Activated naive CD4-positive, alpha-beta T cell treated with anti-CD3 and anti-CD28 coated beads, Interleukin-2, amount 10 ng/mL, durations not matched to agents 7 days and 5 days (primary cell): Measurements from ENCODE around the gene MYH1.

Source experiments
- CTCF ChIA-PET: fragments of 350-600 bp; sonication (Branson Sonifier 250); formaldehyde crosslinking; loops from one replicate; lab custom pipeline; 2021; ENCODE audit warnings: antibody characterized with exemption; lab: Charles Lee
- DNase-seq: peaks from one replicate; pipeline ENCODE4 v3.0.0-alpha.2; 2020
- H3K27ac Mint-ChIP-seq: one replicate; pipeline ENCODE4 v1.8.0; 2021; ENCODE audit warnings: mild to moderate bottlenecking, moderate library complexity, mixed read lengths
- H3K27me3 Mint-ChIP-seq: one replicate; pipeline ENCODE4 v1.8.0; 2021; ENCODE audit warnings: mild to moderate bottlenecking, mixed read lengths
- H3K36me3 Mint-ChIP-seq: one replicate; pipeline ENCODE4 v1.8.0; 2021; ENCODE audit warnings: mixed read lengths
- H3K4me1 Mint-ChIP-seq: one replicate; pipeline ENCODE4 v1.8.0; 2021; ENCODE audit warnings: mixed read lengths
- H3K4me3 Mint-ChIP-seq: one replicate; pipeline ENCODE4 v1.8.0; 2021; ENCODE audit warnings: mild to moderate bottlenecking, moderate library complexity, mixed read lengths
- H3K9me3 Mint-ChIP-seq: one replicate; pipeline ENCODE4 v1.8.0; 2021; ENCODE audit warnings: mixed read lengths

MYH1 gene

GRCh38 chr17:10521949-10522348 is 3.6 kb upstream of the MYH1 start:
- no peak for DNase-seq
- no peaks in the 10 kb centered on the region for H3K27me3 Mint-ChIP-seq
- H3K9me3 Mint-ChIP-seq, result peaks cover 4% of the 10 kb centered on the region
- H3K36me3 Mint-ChIP-seq, result no peaks in the 10 kb centered on the region
- CTCF ChIA-PET, result no interaction called here
- no peaks in the 10 kb centered on the region for H3K4me1 Mint-ChIP-seq
- no peak overlapping the region for H3K4me3 Mint-ChIP-seq
- H3K27ac Mint-ChIP-seq, result no peak overlapping the region

- no peak for DNase-seq
- Mint-ChIP-seq H3K9me3 (no peaks in the 10 kb centered on the region), H3K4me1 (no peaks in the 10 kb centered on the region), H3K27ac (no peak overlapping the region), H3K27me3 (no peaks in the 10 kb centered on the region), H3K36me3 (no peaks in the 10 kb centered on the region), H3K4me3 (no peak overlapping the region)
- CTCF ChIA-PET, result no interaction called here
Measured at GRCh38 chr17:10516638-10517037, 1.7 kb downstream of the MYH1 start.

GRCh38 chr17:10516065-10516464 is 2.3 kb downstream of the MYH1 start:
- DNase-seq, result no peak
- Mint-ChIP-seq H3K27ac (no peak overlapping the region), H3K36me3 (no peaks in the 10 kb centered on the region), H3K9me3 (no peaks in the 10 kb centered on the region), H3K27me3 (no peaks in the 10 kb centered on the region), H3K4me3 (no peak overlapping the region), H3K4me1 (no peaks in the 10 kb centered on the region)
- CTCF ChIA-PET, result no interaction called here

GRCh38 chr17:10513299-10514067 is 4.9 kb downstream of the MYH1 start:
- CTCF ChIA-PET, result no interaction called here
- no peak overlapping the region for H3K27ac Mint-ChIP-seq
- no peaks in the 10 kb centered on the region for H3K4me1 Mint-ChIP-seq

GRCh38 chr17:10512856-10513255 is 5.5 kb downstream of the MYH1 start:
- Mint-ChIP-seq H3K4me1 (no peaks in the 10 kb centered on the region), H3K36me3 (no peaks in the 10 kb centered on the region), H3K9me3 (no peaks in the 10 kb centered on the region), H3K27me3 (no peaks in the 10 kb centered on the region), H3K27ac (no peak overlapping the region), H3K4me3 (no peak overlapping the region)
- DNase-seq, result no peak
- CTCF ChIA-PET, result no interaction called here

More at GRCh38 chr17:10513299-10514067, 4.9 kb downstream of the MYH1 start:
- Mint-ChIP-seq H3K4me3 (no peak overlapping the region), H3K36me3 (no peaks in the 10 kb centered on the region), H3K27me3 (no peaks in the 10 kb centered on the region), H3K9me3 (no peaks in the 10 kb centered on the region)
- no peak for DNase-seq

GRCh38 chr17:10499950-10500349 is 18.4 kb downstream of the MYH1 start:
- H3K4me1 Mint-ChIP-seq, result no peaks in the 10 kb centered on the region
- CTCF ChIA-PET, result no interaction called here
- H3K27me3 Mint-ChIP-seq, result no peaks in the 10 kb centered on the region
- no peak overlapping the region for H3K4me3 Mint-ChIP-seq
- no peak for DNase-seq
- H3K36me3 Mint-ChIP-seq, result no peaks in the 10 kb centered on the region
- no peaks in the 10 kb centered on the region for H3K9me3 Mint-ChIP-seq
- H3K27ac Mint-ChIP-seq, result no peak overlapping the region

GRCh38 chr17:10492004-10492403 is 26.3 kb downstream of the MYH1 start:
- H3K4me1 Mint-ChIP-seq, result no peaks in the 10 kb centered on the region
- CTCF ChIA-PET, result no interaction called here
- peaks cover 14% of the 10 kb centered on the region for H3K9me3 Mint-ChIP-seq
- H3K36me3 Mint-ChIP-seq, result no peaks in the 10 kb centered on the region
- H3K4me3 Mint-ChIP-seq, result no peak overlapping the region
- DNase-seq, result no peak
- H3K27me3 Mint-ChIP-seq, result peaks cover 3% of the 10 kb centered on the region
- no peak overlapping the region for H3K27ac Mint-ChIP-seq

GRCh38 chr17:10482252-10482651 is 36.1 kb downstream of the MYH1 start:
- no peak for DNase-seq
- H3K9me3 Mint-ChIP-seq, result peaks cover 28% of the 10 kb centered on the region
- H3K27ac Mint-ChIP-seq, result no peak overlapping the region
- no peaks in the 10 kb centered on the region for H3K27me3 Mint-ChIP-seq
- H3K4me3 Mint-ChIP-seq, result no peak overlapping the region
- CTCF ChIA-PET, result no interaction called here
- no peaks in the 10 kb centered on the region for H3K4me1 Mint-ChIP-seq
- no peaks in the 10 kb centered on the region for H3K36me3 Mint-ChIP-seq

- no peaks in the 10 kb centered on the region for H3K36me3 Mint-ChIP-seq
- CTCF ChIA-PET, result interaction anchor here (1.2 kb wide), 1 partner anchor 403 kb away, joined by 3 read pairs; no protein-coding TSS in a partner anchor
- H3K27ac Mint-ChIP-seq, result no peak overlapping the region
Measured at GRCh38 chr17:10477701-10478100, 40.6 kb downstream of the MYH1 start.

GRCh38 chr17:10474536-10474935 is 43.8 kb downstream of the MYH1 start:
- H3K27me3 Mint-ChIP-seq, result no peaks in the 10 kb centered on the region
- no peaks in the 10 kb centered on the region for H3K4me1 Mint-ChIP-seq
- H3K9me3 Mint-ChIP-seq, result no peaks in the 10 kb centered on the region
- no peak overlapping the region for H3K4me3 Mint-ChIP-seq
- no peak overlapping the region for H3K27ac Mint-ChIP-seq
- DNase-seq, result no peak
- CTCF ChIA-PET, result no interaction called here
- no peaks in the 10 kb centered on the region for H3K36me3 Mint-ChIP-seq

More at GRCh38 chr17:10477701-10478100, 40.6 kb downstream of the MYH1 start:
- H3K4me1 Mint-ChIP-seq, result no peaks in the 10 kb centered on the region
- H3K4me3 Mint-ChIP-seq, result no peak overlapping the region
- H3K27me3 Mint-ChIP-seq, result no peaks in the 10 kb centered on the region
- peaks cover 8% of the 10 kb centered on the region for H3K9me3 Mint-ChIP-seq
- DNase-seq, result no peak

- no peaks in the 10 kb centered on the region for H3K27me3 Mint-ChIP-seq
- H3K36me3 Mint-ChIP-seq, result no peaks in the 10 kb centered on the region
- H3K4me3 Mint-ChIP-seq, result no peak overlapping the region
- no peaks in the 10 kb centered on the region for H3K9me3 Mint-ChIP-seq
- DNase-seq, result no peak
- CTCF ChIA-PET, result no interaction called here
- H3K4me1 Mint-ChIP-seq, result no peaks in the 10 kb centered on the region
- H3K27ac Mint-ChIP-seq, result no peak overlapping the region
Measured at GRCh38 chr17:10471858-10472257, 46.5 kb downstream of the MYH1 start.

GRCh38 chr17:10469459-10469858 is 48.9 kb downstream of the MYH1 start, which contains the start of gene MYH4:
MYH4 (minus strand) TSS chr17:10469559; CDS start chr17:10466745, 2,814 bp downstream.
- no peaks in the 10 kb centered on the region for H3K36me3 Mint-ChIP-seq
- CTCF ChIA-PET, result no interaction called here
- no peaks in the 10 kb centered on the region for H3K4me1 Mint-ChIP-seq
- H3K27me3 Mint-ChIP-seq, result no peaks in the 10 kb centered on the region
- no peaks in the 10 kb centered on the region for H3K9me3 Mint-ChIP-seq
- no peak for DNase-seq
- no peak within 1 kb of the TSS for H3K27ac Mint-ChIP-seq
- no peak within 1 kb of the TSS for H3K4me3 Mint-ChIP-seq

- Mint-ChIP-seq H3K4me3 (no peak overlapping the region), H3K9me3 (no peaks in the 10 kb centered on the region), H3K36me3 (no peaks in the 10 kb centered on the region), H3K4me1 (no peaks in the 10 kb centered on the region), H3K27ac (no peak overlapping the region), H3K27me3 (no peaks in the 10 kb centered on the region)
- CTCF ChIA-PET, result no interaction called here
- no peak for DNase-seq
Measured at GRCh38 chr17:10463402-10463801, 54.9 kb downstream of the MYH1 start.

- H3K4me1 Mint-ChIP-seq, result no peaks in the 10 kb centered on the region
- H3K27ac Mint-ChIP-seq, result no peak overlapping the region
- CTCF ChIA-PET, result interaction anchor here (0.5 to 0.6 kb wide), 2 partner anchors 29 to 172 kb away, joined by 3 read pairs; no protein-coding TSS in a partner anchor
- H3K4me3 Mint-ChIP-seq, result no peak overlapping the region
- H3K36me3 Mint-ChIP-seq, result no peaks in the 10 kb centered on the region
- no peaks in the 10 kb centered on the region for H3K27me3 Mint-ChIP-seq
- no peak for DNase-seq
- no peaks in the 10 kb centered on the region for H3K9me3 Mint-ChIP-seq
Measured at GRCh38 chr17:10460062-10460461, 58.3 kb downstream of the MYH1 start.

GRCh38 chr17:10458701-10459100 is 59.6 kb downstream of the MYH1 start:
- Mint-ChIP-seq H3K9me3 (no peaks in the 10 kb centered on the region), H3K27me3 (peaks cover under 1% of the 10 kb centered on the region), H3K4me1 (no peaks in the 10 kb centered on the region), H3K36me3 (no peaks in the 10 kb centered on the region), H3K4me3 (no peak overlapping the region), H3K27ac (no peak overlapping the region)
- no peak for DNase-seq
- CTCF ChIA-PET, result no interaction called here
